HCT116 (cell line): ENCODE measurements around the gene FOXRED1. TPM values are rescaled to one million over a fixed set of nuclear protein-coding genes. Genes with fewer than 3 reads are reported as not detected.

ENCODE experiments used
- ATAC-seq: fragments of 200-7000 bp; cut with Tn5 transposase; 2 replicates; pipeline ENCODE4 v1.9.1; 2020; ENCODE audit warnings: mild to moderate bottlenecking, moderate library complexity
- BruUV-seq: library from RNA; stranded (reverse); fragments of 400-500 nt; replicated peaks from 2 replicates; lab custom pipeline; 2021; lab: Mats Ljungman, UMichigan
- CTCF ChIA-PET: fragments of 300-600 bp; sonication (Branson Sonifier 250); formaldehyde crosslinking; loops from one replicate; lab custom pipeline; 2021; ENCODE audit warnings: antibody characterized with exemption; lab: Charles Lee
- POLR2A ChIA-PET: fragments of 300-600, 350-600 bp; sonication (Branson Sonifier 250); formaldehyde crosslinking; loops from one replicate; lab custom pipeline; 2021; ENCODE audit warnings: antibody characterized with exemption; lab: Charles Lee
- RAD21 ChIA-PET, 2 experiments: fragments of 300-600 bp; sonication (Branson Sonifier 250); formaldehyde crosslinking; loops; one replicate each; lab custom pipeline; 2023; ENCODE audit warnings: low total read pairs in 2 of 2; ENCODE audit not compliant: uncharacterized antibody in 2 of 2, unreplicated experiment in 2 of 2, low non-redundant PET in 1 of 2; lab: Charles Lee
- DNase-seq: peaks from one replicate; pipeline ENCODE4 v3.0.0-alpha.2; 2010; ENCODE audit warnings: low read depth, low spot score
- H2AFZ ChIP-seq: fragments of 200-600 bp; shearing (Covaris generic), sonication (generic); 2 replicates; pipeline ENCODE4 v1.6.1; 2017; ENCODE audit warnings: low read depth, mixed run types, mixed read lengths, antibody characterized with exemption, low read length; ENCODE audit not compliant: poor library complexity, severe bottlenecking
- H3K27ac ChIP-seq: 2 replicates; pipeline ENCODE4 v1.5.1; 2012; ENCODE audit warnings: low read depth, low read length
- H3K27me3 ChIP-seq: fragments of 200-600 bp; sonication (generic); 2 replicates; pipeline ENCODE4 v1.6.1; 2016; ENCODE audit warnings: mixed run types, low read length, mixed read lengths; ENCODE audit not compliant: insufficient read depth
- H3K36me3 ChIP-seq, 2 experiments: fragments of 200-500 bp in 1 of 2; fragments of 200-600 bp in 1 of 2; sonication (Bioruptor generic) in 1 of 2; sonication (generic) in 1 of 2; 2 replicates each; pipeline versions ENCODE4 v1.5.1 to v1.6.1; 2014 to 2016; ENCODE audit warnings: low read length in 2 of 2, inconsistent platforms in 1 of 2, mixed read lengths in 1 of 2, mixed run types in 1 of 2; ENCODE audit not compliant: insufficient read depth in 2 of 2, control insufficient read depth in 1 of 2
- H3K4me1 ChIP-seq, 2 experiments: fragments of 200-600 bp in 1 of 2; sonication (generic) in 1 of 2; 2 replicates each; pipeline versions ENCODE4 v1.5.1 to v1.6.1; 2012 to 2017; ENCODE audit warnings: low read length in 2 of 2, inconsistent platforms in 1 of 2, mild to moderate bottlenecking in 1 of 2, mixed read lengths in 1 of 2, mixed run types in 1 of 2, moderate library complexity in 1 of 2; ENCODE audit not compliant: insufficient read depth in 2 of 2, control insufficient read depth in 1 of 2
- H3K4me2 ChIP-seq: fragments of 200-600 bp; sonication (generic); 2 replicates; pipeline ENCODE4 v1.6.1; 2017; ENCODE audit warnings: mixed run types, low read length, mixed read lengths
- H3K4me3 ChIP-seq, 2 experiments: fragments of 200-600 bp in 1 of 2; sonication (generic) in 1 of 2; replicated peaks in 1 of 2; 2 replicates each; pipeline ENCODE4 v1.5.1; 2011 to 2016; ENCODE audit warnings: low read length in 2 of 2, control low read depth in 1 of 2, low read depth in 1 of 2, mild to moderate bottlenecking in 1 of 2, mixed read lengths in 1 of 2, mixed run types in 1 of 2
- H3K79me2 ChIP-seq: fragments of 200-600 bp; sonication (generic); 2 replicates; pipeline ENCODE4 v1.6.1; 2017; ENCODE audit warnings: mild to moderate bottlenecking, mixed run types, low read length, moderate library complexity, mixed read lengths; ENCODE audit not compliant: insufficient read depth
- H3K9ac ChIP-seq: fragments of 200-600 bp; sonication (generic); 2 replicates; pipeline ENCODE4 v1.6.1; 2016; ENCODE audit warnings: low read length, mixed read lengths
- H3K9me2 ChIP-seq: fragments of 200-600 bp; sonication (generic), shearing (Covaris generic); 2 replicates; pipeline ENCODE4 v1.6.1; 2017; ENCODE audit warnings: mixed run types, mild to moderate bottlenecking, moderate library complexity; ENCODE audit not compliant: insufficient read depth
- H3K9me3 ChIP-seq, 2 experiments: fragments of 200-500 bp in 1 of 2; fragments of 200-600 bp in 1 of 2; sonication (Bioruptor generic) in 1 of 2; sonication (generic) in 1 of 2; 2 replicates each; pipeline ENCODE4 v1.6.1; 2014 to 2017; ENCODE audit warnings: low read length in 2 of 2, mixed read lengths in 2 of 2, inconsistent platforms in 1 of 2, low read depth in 1 of 2, mild to moderate bottlenecking in 1 of 2, mixed run types in 1 of 2, moderate library complexity in 1 of 2; ENCODE audit not compliant: control insufficient read depth in 1 of 2, insufficient read depth in 1 of 2
- H4K20me1 ChIP-seq: fragments of 200-600 bp; sonication (generic), shearing (Covaris generic); 2 replicates; pipeline ENCODE4 v1.6.1; 2017; ENCODE audit warnings: mixed run types, mild to moderate bottlenecking, moderate library complexity; ENCODE audit not compliant: insufficient read depth
- CBX3 ChIP-seq: IDR thresholded peaks from 2 replicates; pipeline ENCODE4 v1.6.1; 2012; ENCODE audit warnings: low read depth
- CEBPB ChIP-seq: IDR thresholded peaks from 2 replicates; pipeline ENCODE4 v1.6.1; 2012; ENCODE audit warnings: low read depth
- CTCF ChIP-seq, 3 experiments: fragments of 200-600 bp in 1 of 3; sonication (generic) in 1 of 3; IDR thresholded peaks in 2 of 3; conservative IDR thresholded peaks in 1 of 3; 2 replicates each; pipeline ENCODE4 v1.5.1; 2012 to 2017; ENCODE audit warnings: low read depth in 2 of 3, low read length in 2 of 3, antibody characterized with exemption in 1 of 3, borderline replicate concordance in 1 of 3, control low read depth in 1 of 3, mild to moderate bottlenecking in 1 of 3, mixed read lengths in 1 of 3, mixed run types in 1 of 3, moderate library complexity in 1 of 3; ENCODE audit not compliant: insufficient read depth in 1 of 3
- EGR1 ChIP-seq: IDR thresholded peaks from 2 replicates; pipeline ENCODE4 v1.6.1; 2012; ENCODE audit warnings: low read depth
- ELF1 ChIP-seq: IDR thresholded peaks from 2 replicates; pipeline ENCODE4 v1.6.1; 2012; ENCODE audit warnings: low read depth, borderline replicate concordance
- EZH2 ChIP-seq: fragments of 200-600 bp; sonication (generic); IDR thresholded peaks from 2 replicates; pipeline ENCODE4 v1.6.1; 2017; ENCODE audit warnings: antibody characterized with exemption, mixed run types
- EZH2phosphoT487 ChIP-seq: fragments of 200-600 bp; IDR thresholded peaks from 2 replicates; pipeline ENCODE4 v1.6.1; 2018; ENCODE audit warnings: antibody characterized with exemption, borderline replicate concordance
- FOSL1 ChIP-seq: IDR thresholded peaks from 2 replicates; pipeline ENCODE4 v1.6.1; 2012; ENCODE audit warnings: low read depth
- JUND ChIP-seq: IDR thresholded peaks from 2 replicates; pipeline ENCODE4 v1.6.1; 2012
- POLR2A ChIP-seq: IDR thresholded peaks from 2 replicates; pipeline ENCODE4 v1.7.0; 2011; ENCODE audit warnings: borderline replicate concordance; ENCODE audit not compliant: insufficient read depth, insufficient read length; ENCODE audit errors: extremely low read depth
- POLR2AphosphoS5 ChIP-seq: IDR thresholded peaks from 2 replicates; pipeline ENCODE4 v1.6.1; 2011; ENCODE audit warnings: mild to moderate bottlenecking, low read depth, low read length, moderate library complexity
- RAD21 ChIP-seq: IDR thresholded peaks from 2 replicates; pipeline ENCODE4 v1.6.1; 2012; ENCODE audit warnings: low read depth, mild to moderate bottlenecking
- SP1 ChIP-seq: IDR thresholded peaks from 2 replicates; pipeline ENCODE4 v1.6.1; 2012; ENCODE audit warnings: low read depth
- SRF ChIP-seq: IDR thresholded peaks from 2 replicates; pipeline ENCODE4 v1.6.1; 2012; ENCODE audit warnings: low read depth
- TCF7L2 ChIP-seq: IDR thresholded peaks from 2 replicates; pipeline ENCODE4 v1.7.0; 2011; ENCODE audit warnings: borderline replicate concordance, inconsistent platforms; ENCODE audit not compliant: insufficient read depth, insufficient read length; ENCODE audit errors: extremely low read depth
- YY1 ChIP-seq: IDR thresholded peaks from 2 replicates; pipeline ENCODE4 v1.6.1; 2011; ENCODE audit warnings: low read length, low read depth, moderate library complexity, mild to moderate bottlenecking; ENCODE audit not compliant: insufficient replicate concordance; ENCODE audit errors: extremely low read depth
- ZNF274 ChIP-seq: fragments of 200-500 bp; sonication (Bioruptor generic); IDR thresholded peaks from 2 replicates; pipeline ENCODE4 v1.6.1; 2014; ENCODE audit warnings: mild to moderate bottlenecking, low read depth, low read length, inconsistent platforms
- intact Hi-C: fragments of 100-400 bp; cut with micrococcal nuclease; formaldehyde crosslinking; loops from 2 replicates; pipeline ENCODE4 v1.10.0; 2022
- total RNA-seq: library from RNA; stranded (reverse); gene quantifications from one replicate; pipeline ENCODE4 v1.2.1, GENCODE V29; 2021; ENCODE audit not compliant: unreplicated experiment
- TF ChIP-seq, protein P1 (sequence below): IDR thresholded peaks from 2 replicates; pipeline ENCODE4 v1.6.1; 2012; ENCODE audit warnings: low read depth
- TF ChIP-seq, protein P2 (sequence below): IDR thresholded peaks from 2 replicates; pipeline ENCODE4 v1.6.1; 2012
- TF ChIP-seq, protein P3 (sequence below): IDR thresholded peaks from 2 replicates; pipeline ENCODE4 v1.6.1; 2012

The FOXRED1 gene
- total RNA-seq, 1 experiment from 2014 or later: 41.3 TPM

DNA sequence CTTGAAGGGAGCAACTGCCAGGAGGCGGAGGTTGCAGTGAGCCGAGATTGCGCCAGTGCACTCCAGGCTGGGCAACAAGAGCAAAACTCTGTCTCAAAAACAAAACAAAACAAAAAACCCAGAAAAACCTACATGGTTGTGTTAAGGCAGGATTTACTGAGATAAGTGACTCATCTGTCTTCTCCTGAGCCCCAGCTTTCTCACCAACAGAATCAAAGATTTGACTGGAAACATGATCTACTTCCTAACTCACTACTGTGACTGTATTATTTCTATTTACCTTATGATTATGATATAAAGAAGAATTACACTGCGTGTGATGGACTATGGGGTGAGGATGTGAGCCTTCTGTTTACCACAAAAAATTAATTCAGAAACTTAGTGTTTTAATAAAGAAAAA is 35.6 kb upstream of the FOXRED1 start:
- no TSS peak for BruUV-seq
- ATAC-seq (no peak), DNase-seq (no peak)
- intact Hi-C loops: no loop called here
- H3K27ac ChIP-seq: no peak overlapping the region
- H3K4me2 ChIP-seq: no peak overlapping the region
- peaks cover 4% of the 10 kb centered on the region; the same call in 1 of the 2 replicates for H3K79me2 ChIP-seq
- no peaks in the 10 kb centered on the region for H3K9me2 ChIP-seq
- H3K4me1 ChIP-seq: no peaks in the 10 kb centered on the region
- CTCF ChIA-PET: no interaction called here
- no peak for TF ChIP-seq POLR2AphosphoS5
- no peak for TF ChIP-seq SP1
- TF ChIP-seq FOSL1: no peak
- TF ChIP-seq TCF7L2: no peak
- no peak for TF ChIP-seq SRF
- no peak for TF ChIP-seq EGR1
- no peak for TF ChIP-seq ELF1
- no peak for TF ChIP-seq ZNF274
- TF ChIP-seq CEBPB: no peak
- TF ChIP-seq, protein P1, sequence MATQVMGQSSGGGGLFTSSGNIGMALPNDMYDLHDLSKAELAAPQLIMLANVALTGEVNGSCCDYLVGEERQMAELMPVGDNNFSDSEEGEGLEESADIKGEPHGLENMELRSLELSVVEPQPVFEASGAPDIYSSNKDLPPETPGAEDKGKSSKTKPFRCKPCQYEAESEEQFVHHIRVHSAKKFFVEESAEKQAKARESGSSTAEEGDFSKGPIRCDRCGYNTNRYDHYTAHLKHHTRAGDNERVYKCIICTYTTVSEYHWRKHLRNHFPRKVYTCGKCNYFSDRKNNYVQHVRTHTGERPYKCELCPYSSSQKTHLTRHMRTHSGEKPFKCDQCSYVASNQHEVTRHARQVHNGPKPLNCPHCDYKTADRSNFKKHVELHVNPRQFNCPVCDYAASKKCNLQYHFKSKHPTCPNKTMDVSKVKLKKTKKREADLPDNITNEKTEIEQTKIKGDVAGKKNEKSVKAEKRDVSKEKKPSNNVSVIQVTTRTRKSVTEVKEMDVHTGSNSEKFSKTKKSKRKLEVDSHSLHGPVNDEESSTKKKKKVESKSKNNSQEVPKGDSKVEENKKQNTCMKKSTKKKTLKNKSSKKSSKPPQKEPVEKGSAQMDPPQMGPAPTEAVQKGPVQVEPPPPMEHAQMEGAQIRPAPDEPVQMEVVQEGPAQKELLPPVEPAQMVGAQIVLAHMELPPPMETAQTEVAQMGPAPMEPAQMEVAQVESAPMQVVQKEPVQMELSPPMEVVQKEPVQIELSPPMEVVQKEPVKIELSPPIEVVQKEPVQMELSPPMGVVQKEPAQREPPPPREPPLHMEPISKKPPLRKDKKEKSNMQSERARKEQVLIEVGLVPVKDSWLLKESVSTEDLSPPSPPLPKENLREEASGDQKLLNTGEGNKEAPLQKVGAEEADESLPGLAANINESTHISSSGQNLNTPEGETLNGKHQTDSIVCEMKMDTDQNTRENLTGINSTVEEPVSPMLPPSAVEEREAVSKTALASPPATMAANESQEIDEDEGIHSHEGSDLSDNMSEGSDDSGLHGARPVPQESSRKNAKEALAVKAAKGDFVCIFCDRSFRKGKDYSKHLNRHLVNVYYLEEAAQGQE: no peak
- no peak for TF ChIP-seq EZH2
- no peak for TF ChIP-seq RAD21
- TF ChIP-seq, protein P2, sequence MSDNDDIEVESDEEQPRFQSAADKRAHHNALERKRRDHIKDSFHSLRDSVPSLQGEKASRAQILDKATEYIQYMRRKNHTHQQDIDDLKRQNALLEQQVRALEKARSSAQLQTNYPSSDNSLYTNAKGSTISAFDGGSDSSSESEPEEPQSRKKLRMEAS: no peak
- TF ChIP-seq CTCF (IDR thresholded peaks at IDR 0.05 in 2 of 3, conservative IDR thresholded peaks at IDR 0.05 in 1 of 3; ENCODE audit: borderline replicate concordance in 1 of 3, insufficient read depth in 1 of 3, low read depth in 2 of 3, low read length in 2 of 3): no peak
- no peak for TF ChIP-seq JUND
- no peak for TF ChIP-seq POLR2A
- TF ChIP-seq, protein P3, sequence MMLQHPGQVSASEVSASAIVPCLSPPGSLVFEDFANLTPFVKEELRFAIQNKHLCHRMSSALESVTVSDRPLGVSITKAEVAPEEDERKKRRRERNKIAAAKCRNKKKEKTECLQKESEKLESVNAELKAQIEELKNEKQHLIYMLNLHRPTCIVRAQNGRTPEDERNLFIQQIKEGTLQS: no peak
- TF ChIP-seq CBX3: no peak
- no peak for TF ChIP-seq YY1
- TF ChIP-seq EZH2phosphoT487: no peak
- no peak overlapping the region for H3K9ac ChIP-seq
- RAD21 ChIA-PET: no interaction called here
- H4K20me1 ChIP-seq: no peaks in the 10 kb centered on the region
- H3K27me3 ChIP-seq: no peaks in the 10 kb centered on the region
- POLR2A ChIA-PET: no interaction called here
- no peaks in the 10 kb centered on the region for H3K9me3 ChIP-seq
- H3K36me3 ChIP-seq: no peaks in the 10 kb centered on the region
- H2AFZ ChIP-seq: no peak overlapping the region
- no peak overlapping the region for H3K4me3 ChIP-seq
